HEK293 (cell line): ENCODE measurements around the gene PTPRG.

Experiments used
- CTCF ChIA-PET: fragments of 350-600 bp; formaldehyde crosslinking; extraction: SDS; loops from one replicate; lab custom pipeline; 2021; ENCODE audit warnings: antibody characterized with exemption; lab: Yijun Ruan, JAX
- POLR2A ChIA-PET: fragments of 300-600 bp; formaldehyde crosslinking; extraction: SDS; loops from one replicate; lab custom pipeline; 2020; ENCODE audit warnings: antibody characterized with exemption, inconsistent platforms; lab: Yijun Ruan, JAX
- H3K27ac ChIP-seq: fragments of 200-500 bp; sonication (Bioruptor generic); 2 replicates; pipeline ENCODE4 v1.5.1; 2014; ENCODE audit warnings: low read depth, low read length, control low read depth, inconsistent platforms; ENCODE audit errors: extremely low read depth
- H3K36me3 ChIP-seq, 2 experiments: fragments of 200-500 bp in 1 of 2; sonication (Bioruptor generic) in 1 of 2; 1 replicate in 1 of 2; 2 replicates in 1 of 2; pipeline ENCODE4 v1.5.1; 2014 to 2017; ENCODE audit warnings: inconsistent platforms in 2 of 2, low read length in 2 of 2; ENCODE audit not compliant: control insufficient read depth in 2 of 2, insufficient read depth in 1 of 2
- H3K4me1 ChIP-seq: fragments of 200-500 bp; sonication (Bioruptor generic); 2 replicates; pipeline ENCODE4 v1.5.1; 2014; ENCODE audit warnings: mild to moderate bottlenecking, low read length, inconsistent platforms; ENCODE audit not compliant: control insufficient read depth, insufficient read depth
- H3K4me3 ChIP-seq: 2 replicates; pipeline ENCODE4 v1.5.1; 2011; ENCODE audit warnings: low read depth, mild to moderate bottlenecking, control low read depth, low read length, moderate library complexity
- H3K9me3 ChIP-seq: fragments of 200-500 bp; sonication (Bioruptor generic); 2 replicates; pipeline ENCODE4 v1.5.1; 2014; ENCODE audit warnings: low read depth, low read length, inconsistent platforms; ENCODE audit not compliant: control insufficient read depth, insufficient read depth
- AEBP2 ChIP-seq: fragments of 450-650 bp; formaldehyde crosslinking; IDR thresholded peaks from 2 replicates; pipeline ENCODE4 v1.5.1; 2016; ENCODE audit warnings: missing biosample characterization, missing genetic modification characterization, borderline replicate concordance
- HOXC10 ChIP-seq: sonication (generic); formaldehyde crosslinking; IDR thresholded peaks from 2 replicates; pipeline ENCODE4 v1.8.1; 2023; ENCODE audit warnings: mild to moderate bottlenecking, missing genetic modification reagents
- KLF16 ChIP-seq: fragments of 450-650 bp; formaldehyde crosslinking; IDR thresholded peaks from 2 replicates; pipeline ENCODE4 v1.5.1; 2017; ENCODE audit warnings: missing biosample characterization, missing genetic modification characterization
- KLF9 ChIP-seq: fragments of 450-650 bp; formaldehyde crosslinking; IDR thresholded peaks from 2 replicates; pipeline ENCODE4 v1.5.1; 2016; ENCODE audit warnings: missing biosample characterization, missing genetic modification characterization, low read depth
- MZF1 ChIP-seq: fragments of 450-650 bp; formaldehyde crosslinking; IDR thresholded peaks from 2 replicates; pipeline ENCODE4 v1.5.1; 2017; ENCODE audit warnings: missing biosample characterization, missing genetic modification characterization, borderline replicate concordance
- PRDM10 ChIP-seq: fragments of 450-650 bp; formaldehyde crosslinking; IDR thresholded peaks from 2 replicates; pipeline ENCODE4 v1.5.1; 2016; ENCODE audit warnings: missing biosample characterization, missing genetic modification characterization
- REPIN1 ChIP-seq: fragments of 450-650 bp; formaldehyde crosslinking; IDR thresholded peaks from 2 replicates; pipeline ENCODE4 v1.5.1; 2017; ENCODE audit warnings: missing biosample characterization, missing genetic modification characterization, low read depth
- SP3 ChIP-seq: fragments of 450-650 bp; formaldehyde crosslinking; IDR thresholded peaks from 2 replicates; pipeline ENCODE4 v1.5.1; 2016; ENCODE audit warnings: missing biosample characterization, missing genetic modification characterization
- ZBTB17 ChIP-seq: fragments of 450-650 bp; formaldehyde crosslinking; IDR thresholded peaks from 2 replicates; pipeline ENCODE4 v1.5.1; 2016; ENCODE audit warnings: missing biosample characterization, missing genetic modification characterization
- ZBTB21 ChIP-seq: fragments of 450-650 bp; formaldehyde crosslinking; IDR thresholded peaks from 2 replicates; pipeline ENCODE4 v1.5.1; 2017; ENCODE audit warnings: missing biosample characterization, missing genetic modification characterization
- ZEB2 ChIP-seq: fragments of 450-650 bp; formaldehyde crosslinking; IDR thresholded peaks from 2 replicates; pipeline ENCODE4 v1.5.1; 2016; ENCODE audit warnings: missing biosample characterization, missing genetic modification characterization
- ZFP69B ChIP-seq: fragments of 450-650 bp; formaldehyde crosslinking; IDR thresholded peaks from 2 replicates; pipeline ENCODE4 v1.5.1; 2016; ENCODE audit warnings: missing biosample characterization, missing genetic modification characterization
- ZIC2 ChIP-seq: fragments of 450-650 bp; formaldehyde crosslinking; IDR thresholded peaks from 2 replicates; pipeline ENCODE4 v1.5.1; 2016; ENCODE audit warnings: missing biosample characterization, missing genetic modification characterization
- ZNF184 ChIP-seq: fragments of 450-650 bp; IDR thresholded peaks from 2 replicates; pipeline ENCODE4 v1.5.1; 2018; ENCODE audit warnings: missing biosample characterization, mild to moderate bottlenecking, missing genetic modification characterization
- ZNF302 ChIP-seq: fragments of 450-650 bp; formaldehyde crosslinking; IDR thresholded peaks from 2 replicates; pipeline ENCODE4 v1.5.1; 2016; ENCODE audit warnings: missing biosample characterization, missing genetic modification characterization, low read depth
- ZNF341 ChIP-seq: fragments of 450-650 bp; formaldehyde crosslinking; IDR thresholded peaks from 2 replicates; pipeline ENCODE4; 2016; ENCODE audit warnings: low read depth, missing biosample characterization, missing genetic modification characterization
- ZNF514 ChIP-seq: fragments of 450-650 bp; formaldehyde crosslinking; IDR thresholded peaks from 2 replicates; pipeline ENCODE4 v1.5.1; 2016; ENCODE audit warnings: missing biosample characterization, missing genetic modification characterization
- ZNF558 ChIP-seq: fragments of 450-650 bp; formaldehyde crosslinking; IDR thresholded peaks from 2 replicates; pipeline ENCODE4 v1.5.1; 2016; ENCODE audit warnings: missing biosample characterization, missing genetic modification characterization
- ZNF580 ChIP-seq: fragments of 450-650 bp; formaldehyde crosslinking; IDR thresholded peaks from 2 replicates; pipeline ENCODE4 v1.5.1; 2016; ENCODE audit warnings: missing biosample characterization, missing genetic modification characterization
- ZNF621 ChIP-seq: fragments of 450-650 bp; formaldehyde crosslinking; IDR thresholded peaks from 2 replicates; pipeline ENCODE4 v1.5.1; 2017; ENCODE audit warnings: missing biosample characterization, missing genetic modification characterization
- ZNF692 ChIP-seq: fragments of 450-650 bp; formaldehyde crosslinking; IDR thresholded peaks from 2 replicates; pipeline ENCODE4 v1.5.1; 2016; ENCODE audit warnings: missing biosample characterization, missing genetic modification characterization
- ZSCAN16 ChIP-seq: fragments of 450-650 bp; formaldehyde crosslinking; IDR thresholded peaks from 2 replicates; pipeline ENCODE4 v1.5.1; 2016; ENCODE audit warnings: missing biosample characterization, missing genetic modification characterization

Gene PTPRG

GRCh38 chr3:61980041-61980440 is 418.7 kb downstream of the PTPRG start:
- peaks cover 1% of the 10 kb centered on the region; the same call in 1 of the 2 replicates for H3K4me1 ChIP-seq
- no peaks in the 10 kb centered on the region for H3K9me3 ChIP-seq
- no peak overlapping the region for H3K4me3 ChIP-seq
- H3K36me3 ChIP-seq, result no peaks in the 10 kb centered on the region
- CTCF ChIA-PET, result interaction anchor here (0.7 kb wide), 1 partner anchor 73 kb away, joined by 3 read pairs; no protein-coding TSS in a partner anchor
- H3K27ac ChIP-seq, result no peak overlapping the region
- TF ChIP-seq ZNF341, result no peak
- no peak for TF ChIP-seq ZEB2
- no peak for TF ChIP-seq KLF9 (tag by site-specific recombination)
- TF ChIP-seq REPIN1, result no peak
- TF ChIP-seq AEBP2, result no peak
- no peak for TF ChIP-seq HOXC10 (CRISPR knock-in tag)
- no peak for TF ChIP-seq ZSCAN16
- TF ChIP-seq ZNF621, result no peak
- no peak for TF ChIP-seq ZNF558 (tag by site-specific recombination)
- POLR2A ChIA-PET, result no interaction called here

GRCh38 chr3:61981060-61981459 is 419.7 kb downstream of the PTPRG start:
- Histone ChIP-seq H3K36me3 (no peaks in the 10 kb centered on the region), H3K9me3 (no peaks in the 10 kb centered on the region), H3K27ac (no peak overlapping the region), H3K4me1 (peaks cover 5% of the 10 kb centered on the region; the same call in 1 of the 2 replicates), H3K4me3 (no peak overlapping the region)
- TF ChIP-seq MZF1 (tag by site-specific recombination), result peak; percentile 65; the same call in 1 of the 2 replicates
- TF ChIP-seq ZNF514 (tag by site-specific recombination), result no peak
- POLR2A ChIA-PET, result no interaction called here
- CTCF ChIA-PET, result no interaction called here

- peaks cover 5% of the 10 kb centered on the region; the same call in 1 of the 2 replicates for H3K4me1 ChIP-seq
- TF ChIP-seq ZNF558 (tag by site-specific recombination), result no peak
- no peak for TF ChIP-seq KLF16
- TF ChIP-seq ZNF580, result no peak
- ChIA-PET POLR2A (no interaction called here), CTCF (no interaction called here)
- H3K36me3 ChIP-seq, result no peaks in the 10 kb centered on the region
- H3K9me3 ChIP-seq, result no peaks in the 10 kb centered on the region
- H3K27ac ChIP-seq, result no peak overlapping the region
- no peak overlapping the region for H3K4me3 ChIP-seq
Observed at GRCh38 chr3:61983479-61983878, 422.1 kb downstream of the PTPRG start.

GRCh38 chr3:61985020-61985419 is 423.6 kb downstream of the PTPRG start:
- ChIA-PET CTCF (no interaction called here), POLR2A (no interaction called here)
- Histone ChIP-seq H3K4me3 (no peak overlapping the region), H3K4me1 (peaks cover 5% of the 10 kb centered on the region; the same call in 1 of the 2 replicates), H3K36me3 (no peaks in the 10 kb centered on the region), H3K9me3 (no peaks in the 10 kb centered on the region), H3K27ac (no peak overlapping the region)
- peak; percentile 45 for TF ChIP-seq ZIC2
- no peak for TF ChIP-seq ZBTB17
- TF ChIP-seq ZFP69B (tag by site-specific recombination), result peak; percentile 61; the same call in 1 of the 2 replicates
- no peak for TF ChIP-seq SP3 (tag by site-specific recombination)
- TF ChIP-seq ZNF692 (tag by site-specific recombination), result peak; percentile 90
- peak; percentile 60 for TF ChIP-seq PRDM10 (tag by site-specific recombination)
- TF ChIP-seq ZNF580, result peak; percentile 8; the same call in 1 of the 2 replicates
- no peak for TF ChIP-seq ZNF302 (tag by site-specific recombination)
- peak; percentile 79 for TF ChIP-seq ZNF184 (tag by site-specific recombination)
- peak; percentile 56 for TF ChIP-seq ZBTB21 (tag by site-specific recombination)
